Ishikawa (cell line): Measurements from ENCODE around the gene DACH1.

ENCODE experiments used
- CEBPB ChIP-seq: IDR thresholded peaks from 2 replicates; pipeline ENCODE4 v1.6.1; 2012
- CREB1 ChIP-seq: IDR thresholded peaks from 2 replicates; pipeline ENCODE4 v1.6.1; 2012; ENCODE audit warnings: low read depth
- EGR1 ChIP-seq: IDR thresholded peaks from 2 replicates; pipeline ENCODE4 v1.6.1; 2012
- EP300 ChIP-seq: IDR thresholded peaks from 2 replicates; pipeline ENCODE4 v1.6.1; 2012; ENCODE audit warnings: borderline replicate concordance
- FOXM1 ChIP-seq: IDR thresholded peaks from 2 replicates; pipeline ENCODE4 v1.6.1; 2012; ENCODE audit warnings: low read depth, borderline replicate concordance
- MAX ChIP-seq: IDR thresholded peaks from 2 replicates; pipeline ENCODE4 v1.6.1; 2012
- NFIC ChIP-seq: IDR thresholded peaks from 2 replicates; pipeline ENCODE4 v1.6.1; 2012
- RAD21 ChIP-seq: IDR thresholded peaks from 2 replicates; pipeline ENCODE4 v1.6.1; 2012; ENCODE audit warnings: low read depth
- REST ChIP-seq: IDR thresholded peaks from 2 replicates; pipeline ENCODE4 v1.6.1; 2012; ENCODE audit warnings: low read depth, mild to moderate bottlenecking
- TAF1 ChIP-seq: IDR thresholded peaks from 2 replicates; pipeline ENCODE4 v1.6.1; 2012; ENCODE audit warnings: low read depth, mild to moderate bottlenecking
- TCF12 ChIP-seq: IDR thresholded peaks from 2 replicates; pipeline ENCODE4 v1.6.1; 2012; ENCODE audit warnings: low read depth
- TEAD4 ChIP-seq: IDR thresholded peaks from 2 replicates; pipeline ENCODE4 v1.6.1; 2012
- USF1 ChIP-seq: IDR thresholded peaks from 2 replicates; pipeline ENCODE4 v1.6.1; 2012
- YY1 ChIP-seq: IDR thresholded peaks from 2 replicates; pipeline ENCODE4 v1.6.1; 2012; ENCODE audit warnings: low read depth
- ZBTB7A ChIP-seq: IDR thresholded peaks from 2 replicates; pipeline ENCODE4 v1.6.1; 2012; ENCODE audit warnings: low read depth

Gene DACH1

GRCh38 chr13:71759651-71760511 is 107.1 kb downstream of the DACH1 start:
- no peak for TF ChIP-seq EGR1
- TF ChIP-seq TAF1: no peak
- TF ChIP-seq REST: no peak
- no peak for TF ChIP-seq TEAD4
- TF ChIP-seq EP300: no peak
- TF ChIP-seq TCF12: no peak
- no peak for TF ChIP-seq FOXM1
- no peak for TF ChIP-seq NFIC
- TF ChIP-seq RAD21: no peak
- TF ChIP-seq YY1: no peak
- TF ChIP-seq MAX: no peak
- TF ChIP-seq USF1: no peak
- TF ChIP-seq ZBTB7A: no peak
- TF ChIP-seq CREB1: no peak
- TF ChIP-seq CEBPB: no peak

- no peak for TF ChIP-seq CEBPB
- TF ChIP-seq USF1: no peak
- no peak for TF ChIP-seq YY1
- TF ChIP-seq EP300: peak; percentile 49; the same call in 1 of the 2 replicates
- no peak for TF ChIP-seq TEAD4
- TF ChIP-seq ZBTB7A: no peak
- 0 out of 2 replicates have a peak, but pooled peaks have one; percentile 22 for TF ChIP-seq NFIC
- TF ChIP-seq RAD21: no peak
- no peak for TF ChIP-seq REST
- no peak for TF ChIP-seq CREB1
- no peak for TF ChIP-seq MAX
- no peak for TF ChIP-seq FOXM1
- no peak for TF ChIP-seq EGR1
- no peak for TF ChIP-seq TAF1
- TF ChIP-seq TCF12: peak; percentile 33; the same call in 1 of the 2 replicates
Observed at GRCh38 chr13:71758828-71759227, 108.2 kb downstream of the DACH1 start.

- no peak for TF ChIP-seq CEBPB
- no peak for TF ChIP-seq REST
- no peak for TF ChIP-seq FOXM1
- TF ChIP-seq USF1: no peak
- no peak for TF ChIP-seq TEAD4
- no peak for TF ChIP-seq TCF12
- no peak for TF ChIP-seq NFIC
- no peak for TF ChIP-seq ZBTB7A
- no peak for TF ChIP-seq RAD21
- no peak for TF ChIP-seq EP300
- no peak for TF ChIP-seq MAX
- no peak for TF ChIP-seq YY1
- TF ChIP-seq CREB1: no peak
- no peak for TF ChIP-seq EGR1
- no peak for TF ChIP-seq TAF1
Observed at GRCh38 chr13:71754407-71754974, 112.5 kb downstream of the DACH1 start.
